Measurements from ENCODE around the gene KLHDC10.
"Not testable (repeated sequence)": the region's sequence is repeated elsewhere in the genome, so short reads cannot be mapped to it uniquely, and the experiment has no call there.

Gene KLHDC10

DNA sequence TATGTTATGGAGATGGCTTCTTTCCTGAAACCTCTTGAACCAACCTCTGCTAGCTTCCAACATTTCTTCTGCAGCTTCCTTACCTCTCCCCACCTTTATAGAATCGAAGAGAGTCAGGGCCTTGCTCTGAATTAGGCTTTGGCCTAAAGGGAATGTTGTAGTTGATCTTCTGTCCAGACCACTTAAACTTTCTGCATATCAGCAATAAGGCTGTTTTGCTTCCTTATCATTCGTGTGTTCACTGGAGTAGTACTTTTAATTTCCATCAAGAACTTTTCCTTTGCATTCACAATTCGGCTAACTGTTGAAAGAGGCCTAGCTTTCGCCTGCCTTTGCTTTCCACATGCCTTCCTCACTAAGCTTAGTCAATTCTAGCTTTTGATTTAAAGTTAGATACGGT is 48.0 kb downstream of the KLHDC10 start:
- no peak for DNase-seq (ENCODE audit: low read depth in 2 of 2)

DNA sequence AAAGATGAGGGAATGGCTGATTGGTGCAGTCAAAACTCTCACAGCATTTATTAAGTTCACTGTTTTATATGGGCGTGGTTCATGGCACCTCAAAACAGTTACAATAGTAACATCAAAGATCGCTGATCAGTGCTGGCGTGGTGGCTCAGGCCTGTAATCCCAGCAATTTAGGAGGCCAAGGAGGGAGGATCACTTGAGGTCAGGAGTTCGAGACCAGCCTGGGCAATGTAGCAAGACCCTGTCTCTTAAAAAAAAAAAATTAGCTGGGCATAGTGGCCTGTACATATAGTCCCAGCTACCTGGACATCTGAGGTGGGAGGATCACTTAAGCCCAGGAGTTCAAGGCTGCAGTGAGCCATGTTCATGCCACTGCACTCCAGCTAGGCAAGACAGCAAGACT is 48.5 kb downstream of the KLHDC10 start:
- no peak for DNase-seq (ENCODE audit: low read depth in 2 of 2)

- no peak for DNase-seq (ENCODE audit: low read depth in 2 of 2)
These were observed 53.2 kb downstream of the KLHDC10 start for GRCh38 chr7:130123501-130123900.

GRCh38 chr7:130124711-130125110 is 54.4 kb downstream of the KLHDC10 start:
- DNase-seq (ENCODE audit: low read depth in 2 of 2): no peak

DNA sequence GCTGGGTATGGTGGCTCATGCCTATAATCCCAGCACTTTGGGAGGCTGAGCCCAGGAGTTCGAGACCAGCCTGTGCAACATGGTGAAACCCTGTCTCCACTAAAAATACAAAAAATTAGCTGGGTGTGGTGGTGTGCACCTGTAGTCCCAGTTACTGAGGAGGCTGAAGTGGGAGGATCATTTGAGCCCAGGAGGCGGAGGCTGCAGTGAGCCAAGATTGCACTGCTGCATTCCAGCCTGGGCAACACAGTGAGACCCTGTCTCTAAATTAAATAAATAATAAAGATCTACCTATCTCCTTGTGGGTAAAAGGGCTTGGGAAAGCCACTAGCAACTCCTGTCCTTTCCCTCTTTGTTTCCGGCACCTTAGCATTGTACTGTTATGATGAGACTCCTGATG is 56.5 kb downstream of the KLHDC10 start:
- DNase-seq (ENCODE audit: low read depth in 2 of 2): not testable (repeated sequence)

GRCh38 chr7:130127404-130127803 is 57.1 kb downstream of the KLHDC10 start:
- no peak for DNase-seq (ENCODE audit: low read depth in 2 of 2)

DNA sequence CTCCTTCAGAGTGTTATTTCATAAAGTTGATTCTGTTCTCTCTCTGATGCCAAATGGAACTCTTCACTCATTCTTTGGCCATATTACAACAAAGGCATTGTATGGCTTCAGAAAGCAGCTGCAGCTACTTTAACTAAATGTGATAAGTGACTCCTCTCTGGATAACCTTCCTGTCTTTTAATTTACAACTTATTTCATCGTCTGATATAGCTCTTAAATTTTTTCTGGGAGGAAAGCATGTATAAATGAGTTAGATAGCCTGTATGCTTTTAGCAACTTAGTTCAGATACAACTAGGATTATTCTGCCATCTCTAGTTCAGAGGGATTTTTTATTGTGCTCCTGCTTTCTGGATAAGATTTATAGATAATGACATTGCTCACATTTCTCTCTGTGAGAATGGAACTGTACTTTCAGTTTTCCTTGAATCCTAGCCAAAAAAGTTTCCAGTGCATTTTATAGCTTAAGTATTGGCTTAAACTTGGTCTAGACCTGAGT is 57.5 kb downstream of the KLHDC10 start:
- DNase-seq (ENCODE audit: low read depth in 2 of 2): no peak

DNA sequence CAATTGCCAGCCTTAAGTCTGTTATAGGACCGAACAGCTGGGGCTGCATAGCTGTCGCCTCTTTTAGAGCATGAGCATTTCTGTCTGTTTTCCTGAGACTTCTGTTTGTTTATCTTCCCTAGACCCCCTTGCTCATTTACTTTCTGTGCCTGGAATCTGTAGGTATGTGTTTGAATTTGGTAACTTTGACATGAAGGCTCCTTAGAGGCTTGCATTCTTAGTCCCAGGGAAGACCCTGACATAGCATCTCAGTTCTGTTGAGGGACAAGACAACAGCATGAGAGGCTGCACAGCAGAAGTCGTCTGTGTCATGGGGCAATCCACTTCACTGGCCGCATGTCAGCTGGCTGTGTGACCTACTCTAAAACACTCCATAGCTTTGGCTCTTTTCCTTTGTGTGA is 58.7 kb downstream of the KLHDC10 start:
- no peak for DNase-seq (ENCODE audit: low read depth in 2 of 2)

GRCh38 chr7:130131191-130131834 is 61.0 kb downstream of the KLHDC10 start:
- DNase-seq (ENCODE audit: low read depth in 2 of 2): no peak

GRCh38 chr7:130131964-130132875 is 61.9 kb downstream of the KLHDC10 start:
- DNase-seq (ENCODE audit: low read depth in 2 of 2): no peak

DNA sequence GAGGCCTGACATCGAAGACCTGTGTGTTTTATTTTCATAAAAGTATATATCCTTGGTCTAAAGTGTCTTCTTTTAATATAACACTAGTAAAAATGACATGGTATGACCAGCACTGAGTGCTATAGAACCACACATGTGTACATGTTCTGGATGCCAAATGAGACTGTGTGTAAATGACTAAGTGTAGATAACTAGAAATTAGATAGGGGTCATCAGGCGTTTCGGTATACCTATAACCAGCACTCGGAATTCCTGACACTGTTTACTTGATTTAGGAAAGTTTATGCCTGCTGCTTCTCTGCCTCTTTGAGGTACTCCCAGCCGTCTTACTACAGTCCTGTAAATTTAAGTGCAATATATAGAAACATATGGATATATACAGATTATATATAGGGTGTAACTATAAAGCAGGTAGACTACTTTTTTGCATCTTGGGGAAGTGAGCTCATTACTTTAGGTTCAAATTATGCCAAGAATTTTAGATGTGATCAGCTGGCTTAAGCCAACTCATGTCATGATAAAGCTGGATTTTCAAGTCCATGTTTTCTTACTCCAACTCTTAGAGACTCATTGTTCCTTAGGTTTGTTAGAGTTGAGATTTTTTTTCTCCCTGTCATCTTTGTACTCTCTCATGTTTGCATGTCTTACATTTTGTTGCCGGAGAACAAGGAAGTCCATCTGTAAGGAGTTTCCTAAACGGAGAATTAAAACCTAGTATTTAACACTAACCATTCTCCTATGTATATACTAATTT is 62.9 kb downstream of the KLHDC10 start:
- DNase-seq (ENCODE audit: low read depth in 2 of 2): no peak

- no peak for DNase-seq (ENCODE audit: low read depth in 2 of 2)
These were observed 63.8 kb downstream of the KLHDC10 start for GRCh38 chr7:130134106-130134636.

DNA sequence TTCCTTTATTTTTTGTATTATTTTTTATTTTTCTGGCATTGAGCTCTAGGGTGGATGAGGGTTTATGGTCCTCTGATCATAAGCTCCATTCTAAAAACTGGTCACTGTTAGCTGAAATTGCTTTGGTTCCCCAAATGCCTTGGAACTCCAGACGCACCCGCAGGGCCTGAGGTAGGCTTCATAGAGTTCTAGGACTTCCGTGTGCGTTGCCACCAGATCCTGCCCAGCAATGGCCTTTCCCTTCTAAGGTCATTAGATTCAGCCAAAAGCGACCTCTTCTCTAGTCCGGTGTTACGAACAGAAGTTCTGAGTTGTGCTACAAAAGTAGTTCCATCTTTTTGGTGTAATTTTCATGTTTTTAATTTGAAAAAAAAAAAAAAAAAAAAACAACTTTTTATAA is 64.4 kb downstream of the KLHDC10 start:
- DNase-seq (ENCODE audit: low read depth in 2 of 2): no peak

DNA sequence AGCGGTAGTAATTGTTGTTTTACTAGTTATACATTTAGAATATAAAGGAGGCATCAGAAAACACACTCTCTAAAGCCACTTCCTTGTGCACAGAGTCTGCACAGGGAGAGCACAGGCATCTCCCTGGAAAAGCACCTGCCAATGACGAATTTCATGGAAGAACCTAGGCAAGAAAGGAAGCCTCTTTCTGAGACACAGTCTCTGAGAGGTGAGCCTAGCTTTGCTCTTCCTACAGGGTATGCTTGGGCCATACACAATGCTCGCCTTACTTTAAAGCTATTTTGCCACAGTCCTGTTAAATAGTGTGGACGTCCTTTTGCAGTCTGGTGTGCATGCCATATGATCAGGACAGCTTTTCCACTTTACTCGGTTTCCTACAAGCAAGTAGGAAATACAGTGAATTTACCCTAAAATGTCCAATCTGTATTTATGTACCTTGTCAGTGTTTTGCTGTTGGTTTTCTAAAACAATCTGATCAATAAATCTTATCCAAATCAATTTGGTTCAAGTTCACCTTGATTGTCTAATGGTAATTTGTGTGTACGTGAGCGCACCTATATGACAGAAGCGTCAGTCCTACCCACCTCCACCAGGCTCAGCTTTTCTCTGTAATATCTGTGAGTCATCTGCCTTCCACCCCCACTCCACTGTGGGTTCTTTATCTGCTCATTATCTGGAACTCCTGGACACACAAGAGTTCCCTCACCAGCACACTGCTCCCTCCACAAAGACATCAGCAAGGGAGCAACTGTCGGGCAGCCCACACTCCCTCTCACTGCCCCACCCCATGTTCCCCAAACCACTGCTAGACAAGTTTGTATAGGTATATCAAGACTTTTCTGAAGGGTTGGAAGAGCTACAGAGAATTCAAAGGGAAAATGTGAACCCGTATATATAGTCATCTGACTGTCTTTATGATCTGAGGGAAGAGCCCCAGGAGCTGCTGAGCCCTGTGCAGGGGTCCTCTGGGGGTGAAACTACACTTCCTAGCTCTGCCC is 65.2 kb downstream of the KLHDC10 start:
- no peak for DNase-seq (ENCODE audit: low read depth in 2 of 2)

DNA sequence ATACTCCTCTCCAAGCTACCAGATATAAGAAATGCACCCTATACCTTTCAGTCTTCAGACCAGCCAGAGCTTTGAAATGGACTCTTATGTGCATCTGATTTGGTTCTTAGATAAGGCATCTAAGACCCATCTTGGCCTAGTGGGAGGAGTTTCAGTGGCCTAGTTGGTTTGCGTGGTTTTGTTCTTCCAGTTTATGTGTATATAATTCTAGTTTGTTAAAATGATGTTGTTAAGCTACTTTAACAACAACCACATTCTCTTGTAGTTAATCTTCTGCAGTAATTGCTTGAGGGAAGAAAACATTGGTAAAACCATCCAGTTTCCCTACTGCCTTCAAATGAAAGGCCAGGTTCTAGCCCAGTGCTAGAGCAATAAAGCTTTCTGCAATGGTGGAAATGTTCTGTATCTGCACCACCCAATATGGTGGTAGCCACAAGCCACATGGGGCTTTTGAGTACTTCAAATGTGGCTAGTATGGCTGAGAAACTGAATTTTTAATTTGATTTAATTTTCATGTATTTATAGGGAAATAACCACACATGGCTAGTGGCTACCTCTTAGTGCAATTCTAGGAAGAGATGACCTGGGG is 66.3 kb downstream of the KLHDC10 start:
- no peak for DNase-seq (ENCODE audit: low read depth in 2 of 2)

DNA sequence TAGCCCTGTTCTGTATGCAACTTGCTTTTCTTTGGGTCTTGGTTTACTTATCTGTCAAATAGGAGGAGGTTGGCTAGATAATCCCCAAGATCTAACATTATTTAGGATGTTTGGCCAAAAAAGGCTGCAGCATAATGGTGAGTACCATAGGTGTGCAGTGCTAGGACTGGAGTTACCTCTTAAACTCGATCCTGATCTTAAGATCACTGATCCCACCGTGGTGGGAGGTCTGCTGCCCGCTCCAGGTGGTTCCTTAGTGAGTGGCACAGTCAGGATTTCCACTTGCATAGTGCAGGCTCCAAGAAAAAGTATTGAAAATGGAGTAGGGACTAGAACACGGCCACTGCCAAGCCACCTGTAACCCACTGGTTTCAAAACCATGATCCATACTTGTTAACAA is 66.9 kb downstream of the KLHDC10 start:
- DNase-seq (ENCODE audit: low read depth in 2 of 2): no peak

GRCh38 chr7:130139193-130139960 is 69.0 kb downstream of the KLHDC10 start:
- DNase-seq (ENCODE audit: low read depth in 2 of 2): no peak

DNA sequence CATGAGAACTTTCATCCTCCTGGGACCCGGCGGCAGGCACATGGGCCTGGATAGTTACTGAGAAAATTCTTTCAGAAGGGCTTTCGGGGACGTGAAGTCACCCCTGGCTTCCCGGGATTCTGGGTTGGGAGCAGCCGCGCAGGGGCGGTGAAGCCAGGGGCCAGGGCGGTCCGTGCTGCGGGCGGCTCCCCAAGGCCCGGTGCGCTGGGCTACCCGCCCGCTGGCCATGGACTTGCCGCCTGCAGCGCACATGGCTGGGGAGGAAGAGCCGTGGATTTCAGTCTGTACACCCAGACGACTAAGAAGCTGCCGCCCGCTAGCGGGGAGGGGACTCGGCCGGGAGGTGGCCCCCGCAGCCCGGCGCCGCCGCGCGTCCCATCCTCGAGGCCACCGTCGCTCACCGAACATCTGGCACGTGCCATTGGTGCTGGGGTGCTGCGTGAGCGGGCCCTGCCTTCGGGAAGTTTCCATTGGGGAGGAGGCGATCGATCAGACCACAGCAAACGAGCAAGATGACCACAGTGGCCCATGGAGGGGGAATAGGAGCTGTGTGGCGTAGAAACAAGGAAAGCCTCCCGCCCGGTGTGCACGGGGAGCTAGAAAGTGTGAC is 70.3 kb downstream of the KLHDC10 start:
- DNase-seq (ENCODE audit: low read depth in 2 of 2): no peak
